ENCODE measurements around the gene HS2ST1.

DNA sequence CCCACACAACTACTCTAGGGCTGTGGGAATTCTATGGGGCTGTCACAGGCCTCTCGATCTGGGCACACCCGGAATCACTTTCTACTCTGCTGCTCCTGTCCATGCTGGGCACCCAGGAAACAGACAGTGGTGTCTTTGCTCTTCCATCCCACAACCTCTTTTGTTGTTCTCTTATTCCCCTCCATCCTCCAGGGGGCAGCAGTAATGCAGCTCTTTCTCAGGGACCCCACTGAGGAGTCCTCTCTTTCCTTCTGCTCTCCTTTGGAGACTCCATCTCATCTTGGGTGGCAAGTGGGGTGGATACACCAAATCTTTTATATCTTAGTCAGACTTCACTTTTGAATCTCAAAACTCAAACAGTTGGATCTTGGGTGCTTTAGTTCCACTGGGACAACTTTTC, 206.3 kb downstream of the HS2ST1 start:
- TF ChIP-seq POLR2AphosphoS5 (IDR thresholded peaks at IDR 0.05; ENCODE audit: insufficient read depth, low read depth, low read length) (no peak), EZH2 (IDR thresholded peaks at IDR 0.05; ENCODE audit: borderline replicate concordance, low read depth, low read length, severe bottlenecking) (no peak), POLR2A (IDR thresholded peaks at IDR 0.05; ENCODE audit: low read depth, low read length) (no peak)
- TF ChIP-seq, protein P1, sequence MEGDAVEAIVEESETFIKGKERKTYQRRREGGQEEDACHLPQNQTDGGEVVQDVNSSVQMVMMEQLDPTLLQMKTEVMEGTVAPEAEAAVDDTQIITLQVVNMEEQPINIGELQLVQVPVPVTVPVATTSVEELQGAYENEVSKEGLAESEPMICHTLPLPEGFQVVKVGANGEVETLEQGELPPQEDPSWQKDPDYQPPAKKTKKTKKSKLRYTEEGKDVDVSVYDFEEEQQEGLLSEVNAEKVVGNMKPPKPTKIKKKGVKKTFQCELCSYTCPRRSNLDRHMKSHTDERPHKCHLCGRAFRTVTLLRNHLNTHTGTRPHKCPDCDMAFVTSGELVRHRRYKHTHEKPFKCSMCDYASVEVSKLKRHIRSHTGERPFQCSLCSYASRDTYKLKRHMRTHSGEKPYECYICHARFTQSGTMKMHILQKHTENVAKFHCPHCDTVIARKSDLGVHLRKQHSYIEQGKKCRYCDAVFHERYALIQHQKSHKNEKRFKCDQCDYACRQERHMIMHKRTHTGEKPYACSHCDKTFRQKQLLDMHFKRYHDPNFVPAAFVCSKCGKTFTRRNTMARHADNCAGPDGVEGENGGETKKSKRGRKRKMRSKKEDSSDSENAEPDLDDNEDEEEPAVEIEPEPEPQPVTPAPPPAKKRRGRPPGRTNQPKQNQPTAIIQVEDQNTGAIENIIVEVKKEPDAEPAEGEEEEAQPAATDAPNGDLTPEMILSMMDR (IDR thresholded peaks at IDR 0.05; ENCODE audit: extremely low read depth in 1 of 2, insufficient read depth in 1 of 2, low read depth in 1 of 2, low read length in 2 of 2): peak; percentile 4 to 18
